GM23338 (cell line): ENCODE data around the gene PRELP. TPM values are rescaled to one million over a fixed set of nuclear protein-coding genes. Genes with fewer than 3 reads are reported as not detected.

Source experiments
- ATAC-seq: fragments of 200-7000 bp; cut with Tn5 transposase; 3 replicates; pipeline ENCODE4 v1.9.1; 2020
- DNase-seq: peaks from one replicate; pipeline ENCODE4 v3.0.0-alpha.2; 2015; ENCODE audit warnings: low spot score
- H2AFZ ChIP-seq: fragments of 200-600 bp; sonication (generic); 2 replicates; pipeline ENCODE4 v1.8.0; 2016; ENCODE audit warnings: antibody characterized with exemption, mild to moderate bottlenecking, moderate library complexity
- H3F3A ChIP-seq: fragments of 200-600 bp; sonication (generic); replicated peaks from 2 replicates; pipeline ENCODE4 v1.8.0; 2017; ENCODE audit warnings: antibody characterized with exemption, mixed run types, low read depth
- H3K27ac ChIP-seq: fragments of 200-600 bp; sonication (generic); 2 replicates; pipeline ENCODE4 v1.6.1; 2016; ENCODE audit warnings: low read depth
- H3K27me3 ChIP-seq: fragments of 200-600 bp; sonication (generic); 2 replicates; pipeline ENCODE4 v1.8.0; 2016; ENCODE audit warnings: mild to moderate bottlenecking, mixed run types, moderate library complexity; ENCODE audit not compliant: insufficient read depth
- H3K36me3 ChIP-seq: fragments of 200-600 bp; sonication (generic); 2 replicates; pipeline ENCODE4 v1.8.0; 2016; ENCODE audit warnings: mild to moderate bottlenecking; ENCODE audit not compliant: insufficient read depth
- H3K4me1 ChIP-seq: fragments of 200-600 bp; sonication (generic); 2 replicates; pipeline ENCODE4 v1.8.0; 2016; ENCODE audit warnings: mild to moderate bottlenecking, moderate library complexity; ENCODE audit not compliant: insufficient read depth
- H3K4me2 ChIP-seq: fragments of 200-600 bp; sonication (generic); 2 replicates; pipeline ENCODE4 v1.7.1; 2017; ENCODE audit warnings: mixed run types
- H3K4me3 ChIP-seq: fragments of 200-600 bp; sonication (generic); 2 replicates; pipeline ENCODE4 v1.6.1; 2016; ENCODE audit warnings: mixed run types
- H3K79me2 ChIP-seq: fragments of 200-600 bp; sonication (generic); replicated peaks from 2 replicates; pipeline ENCODE4 v1.8.0; 2017; ENCODE audit warnings: mild to moderate bottlenecking; ENCODE audit not compliant: insufficient read depth
- H3K9me2 ChIP-seq: fragments of 200-600 bp; sonication (generic); 2 replicates; pipeline ENCODE4 v1.8.0; 2017; ENCODE audit not compliant: insufficient read depth
- H4K20me1 ChIP-seq: fragments of 200-600 bp; sonication (generic); replicated peaks from 2 replicates; pipeline ENCODE4 v1.8.0; 2017; ENCODE audit warnings: mild to moderate bottlenecking; ENCODE audit not compliant: insufficient read depth
- H3K27ac Mint-ChIP-seq: 2 replicates; pipeline ENCODE4 v1.8.0; 2020; ENCODE audit warnings: inconsistent platforms, mild to moderate bottlenecking, moderate library complexity, mixed read lengths
- H3K27me3 Mint-ChIP-seq: 3 replicates; pipeline ENCODE4 v1.8.0; 2022; ENCODE audit warnings: low read depth, mild to moderate bottlenecking, moderate library complexity, mixed read lengths, inconsistent platforms; ENCODE audit not compliant: insufficient read depth, poor library complexity
- H3K36me3 Mint-ChIP-seq: 3 replicates; pipeline ENCODE4 v1.8.0; 2021; ENCODE audit warnings: low read depth, mild to moderate bottlenecking, inconsistent platforms, moderate library complexity, mixed read lengths
- H3K4me1 Mint-ChIP-seq: 3 replicates; pipeline ENCODE4 v1.8.0; 2020; ENCODE audit warnings: mild to moderate bottlenecking, inconsistent platforms, mixed read lengths
- H3K4me3 Mint-ChIP-seq: 3 replicates; pipeline ENCODE4 v1.8.0; 2021; ENCODE audit warnings: moderate library complexity, mild to moderate bottlenecking, inconsistent platforms, mixed read lengths
- H3K9me3 Mint-ChIP-seq: 3 replicates; pipeline ENCODE4 v1.8.0; 2020; ENCODE audit warnings: moderate library complexity, mild to moderate bottlenecking, inconsistent platforms, mixed read lengths
- ETS1 ChIP-seq: IDR thresholded peaks from 2 replicates; pipeline ENCODE4 v1.6.1; 2016; ENCODE audit warnings: antibody characterized with exemption
- EZH2 ChIP-seq: fragments of 200-600 bp; sonication (generic); IDR thresholded peaks from one replicate; pipeline ENCODE4 v1.8.0; 2017; ENCODE audit warnings: antibody characterized with exemption, mild to moderate bottlenecking, low read depth; ENCODE audit not compliant: unreplicated experiment
- EZH2phosphoT487 ChIP-seq: fragments of 200-600 bp; sonication (generic); IDR thresholded peaks from one replicate; pipeline ENCODE4 v1.8.1; 2018; ENCODE audit warnings: antibody characterized with exemption; ENCODE audit not compliant: unreplicated experiment
- POLR2AphosphoS5 ChIP-seq: IDR thresholded peaks from 2 replicates; pipeline ENCODE4 v1.6.1; 2016; ENCODE audit warnings: antibody characterized with exemption, low read depth
- ZNF114 ChIP-seq: fragments of 250-450 bp; sonication (Bioruptor Pico); IDR thresholded peaks from 2 replicates; pipeline ENCODE4 v1.5.0; 2020; ENCODE audit warnings: mild to moderate bottlenecking, moderate library complexity
- ZNF331 ChIP-seq: fragments of 250-450 bp; sonication (Bioruptor Pico); IDR thresholded peaks from 2 replicates; pipeline ENCODE4 v1.5.0; 2020; ENCODE audit warnings: low read depth, mild to moderate bottlenecking, moderate library complexity
- ZNF462 ChIP-seq: fragments of 250-450 bp; sonication (Bioruptor Pico); IDR thresholded peaks from 2 replicates; pipeline ENCODE4 v1.5.0; 2020; ENCODE audit warnings: mild to moderate bottlenecking, moderate library complexity
- polyA plus RNA-seq: library from polyadenylated mRNA; unstranded; fragments of >200 nt; fragmentation: Nextera tagmentation; extraction: Ambion mirVana; gene quantifications from 2 replicates; pipeline ENCODE4 v1.2.1, GENCODE V29; 2016
- total RNA-seq: library from RNA; depleted of rRNA; stranded (reverse); fragments of >200 nt; shearing (Covaris generic); gene quantifications from 2 replicates; pipeline ENCODE4 v1.2.3, GENCODE V29; 2014

Gene PRELP
- total and polyA plus RNA-seq, 2 experiments from 2014 or later: 0.03 TPM

- no peak for TF ChIP-seq ZNF462 (CRISPR knock-in tag)
- no peak for TF ChIP-seq POLR2AphosphoS5
- no peak for TF ChIP-seq ZNF331 (CRISPR knock-in tag)
- no peak for TF ChIP-seq ZNF114 (CRISPR knock-in tag)
- TF ChIP-seq EZH2: no peak
- no peak for TF ChIP-seq ETS1
- no peak for TF ChIP-seq EZH2phosphoT487
Measured at GRCh38 chr1:203426870-203427269, 48.7 kb upstream of the PRELP start (continued).

GRCh38 chr1:203427451-203427850 is 48.2 kb upstream of the PRELP start:
- Histone ChIP-seq H3K4me3 (no peak overlapping the region), H3K79me2 (no peaks in the 10 kb centered on the region), H2AFZ (no peak overlapping the region), H3K36me3 (no peaks in the 10 kb centered on the region), H3K27me3 (no peaks in the 10 kb centered on the region), H4K20me1 (no peaks in the 10 kb centered on the region), H3K4me2 (no peak overlapping the region), H3F3A (no peaks in the 10 kb centered on the region), H3K27ac (no peak overlapping the region), H3K4me1 (no peaks in the 10 kb centered on the region), H3K9me2 (0 out of 2 replicates have a peak, but pooled peaks cover 2% of the 10 kb centered on the region)
- no peaks in the 10 kb centered on the region; the same call in 2 of the 3 replicates for H3K9me3 Mint-ChIP-seq
- H3K4me3 Mint-ChIP-seq: no peak overlapping the region
- H3K27me3 Mint-ChIP-seq: peaks cover 13% of the 10 kb centered on the region
- H3K4me1 Mint-ChIP-seq: peaks cover 4% of the 10 kb centered on the region; the same call in 1 of the 3 replicates
- DNase-seq: no peak
- H3K27ac Mint-ChIP-seq: no peak overlapping the region
- no peak for ATAC-seq
- H3K36me3 Mint-ChIP-seq: no peaks in the 10 kb centered on the region
- TF ChIP-seq ZNF462 (CRISPR knock-in tag) (no peak), ZNF331 (CRISPR knock-in tag) (no peak)
